GM20431 (cell line): ENCODE results near the gene ZMAT5.

Source experiments
- in situ Hi-C: fragments of 300-500 bp; cut with MseI, MboI; formaldehyde crosslinking; loops from one replicate; pipeline ENCODE4 v1.15.0; 2020; ENCODE audit warnings: low sequenced_read_pairs; ENCODE audit not compliant: unreplicated experiment

ZMAT5 gene

GRCh38 chr22:29788339-29789279, 21.8 kb upstream of the ZMAT5 start:
- in situ Hi-C loops, result no loop called here

GRCh38 chr22:29787371-29787980, 20.7 kb upstream of the ZMAT5 start:
- in situ Hi-C loops, result no loop called here

DNA sequence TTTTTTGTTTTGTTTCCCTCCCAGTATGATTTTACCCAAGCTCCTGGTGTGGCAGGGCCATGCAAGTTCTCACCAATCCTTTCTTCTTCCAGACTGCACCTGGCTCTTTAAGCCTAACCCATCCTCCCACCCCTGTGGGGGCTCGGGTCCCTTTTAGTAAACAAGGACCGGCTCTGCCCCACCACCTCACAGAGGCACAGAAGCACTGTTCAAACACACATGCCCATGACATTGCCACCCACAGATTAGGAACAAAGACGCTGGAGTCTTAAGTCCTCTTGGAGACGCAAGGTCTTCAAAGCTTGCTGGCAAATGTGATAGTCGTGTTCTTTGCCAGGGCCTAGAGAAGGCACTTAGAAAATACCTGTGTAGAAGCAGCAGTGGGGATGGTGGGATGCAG, 19.2 kb upstream of the ZMAT5 start:
- in situ Hi-C loops, result no loop called here

- in situ Hi-C loops, result no loop called here
Measured at GRCh38 chr22:29784451-29785361, 17.9 kb upstream of the ZMAT5 start.

GRCh38 chr22:29782061-29782845, 15.4 kb upstream of the ZMAT5 start:
- in situ Hi-C loops, result no loop called here

DNA sequence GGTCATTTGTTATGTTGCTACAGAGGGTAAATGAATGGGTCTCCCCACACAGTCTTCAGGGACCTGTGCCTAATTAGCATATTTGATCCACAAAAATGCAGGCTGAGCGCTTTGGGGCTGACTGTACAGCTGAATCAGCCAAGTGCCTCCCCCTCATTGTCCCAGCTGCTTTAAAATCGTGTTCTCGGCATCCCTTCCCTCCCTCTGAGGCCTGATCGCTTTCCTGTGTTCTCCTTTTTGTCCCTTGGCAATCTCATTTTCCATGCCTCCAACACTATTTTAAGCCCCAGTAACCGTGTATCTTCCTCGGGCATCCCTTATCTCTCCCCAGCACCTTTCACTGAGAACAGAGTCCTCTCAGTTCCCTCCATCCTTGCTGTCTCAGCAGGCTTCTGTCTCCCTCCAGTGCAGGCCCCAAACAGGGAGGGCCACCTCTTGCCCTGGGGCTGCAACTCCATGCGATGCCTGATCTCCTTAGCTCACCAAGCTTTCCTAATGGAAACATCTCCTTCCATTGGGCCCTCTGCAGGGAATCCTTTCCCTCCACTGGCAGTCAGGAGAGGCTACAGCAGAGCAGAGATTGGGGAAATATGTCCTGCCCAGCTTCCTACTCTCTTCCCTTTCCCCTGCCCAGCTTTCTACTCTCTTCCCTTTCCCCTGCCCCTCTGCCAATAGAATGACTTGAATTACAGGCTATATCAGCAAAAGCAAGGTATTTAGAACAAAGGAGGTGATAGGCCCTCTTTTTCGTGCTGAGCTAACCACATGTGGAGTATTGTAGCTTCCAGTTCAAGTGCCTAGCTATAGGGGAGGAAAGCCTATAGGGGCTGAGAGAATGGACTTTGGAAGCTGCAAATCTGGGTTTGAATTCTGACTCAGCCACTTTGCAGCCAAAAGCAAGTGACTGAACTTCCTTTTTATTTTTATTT, 14.2 kb upstream of the ZMAT5 start:
- in situ Hi-C loops, result no loop called here

DNA sequence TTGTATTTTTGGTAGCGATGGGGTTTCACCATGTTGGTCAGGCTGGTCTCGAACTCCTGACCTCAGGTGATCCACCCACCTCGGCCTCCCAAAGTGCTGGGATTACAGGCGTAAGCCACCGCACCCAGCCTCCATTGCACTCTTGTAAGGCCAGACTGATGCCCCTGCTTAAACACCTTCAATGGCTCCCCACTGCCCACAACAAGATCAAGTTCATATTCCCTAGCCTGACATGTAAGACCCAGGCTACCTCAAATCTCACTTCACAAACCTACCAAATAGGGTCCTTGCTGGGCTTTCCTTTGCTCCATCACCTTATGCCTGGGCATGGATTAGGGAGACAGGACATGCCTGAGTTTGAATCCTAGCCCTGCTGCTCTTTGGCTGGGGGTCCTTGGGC, 13.4 kb upstream of the ZMAT5 start:
- in situ Hi-C loops, result no loop called here

- in situ Hi-C loops, result no loop called here
Measured at GRCh38 chr22:29773233-29773632, 6.4 kb upstream of the ZMAT5 start.

DNA sequence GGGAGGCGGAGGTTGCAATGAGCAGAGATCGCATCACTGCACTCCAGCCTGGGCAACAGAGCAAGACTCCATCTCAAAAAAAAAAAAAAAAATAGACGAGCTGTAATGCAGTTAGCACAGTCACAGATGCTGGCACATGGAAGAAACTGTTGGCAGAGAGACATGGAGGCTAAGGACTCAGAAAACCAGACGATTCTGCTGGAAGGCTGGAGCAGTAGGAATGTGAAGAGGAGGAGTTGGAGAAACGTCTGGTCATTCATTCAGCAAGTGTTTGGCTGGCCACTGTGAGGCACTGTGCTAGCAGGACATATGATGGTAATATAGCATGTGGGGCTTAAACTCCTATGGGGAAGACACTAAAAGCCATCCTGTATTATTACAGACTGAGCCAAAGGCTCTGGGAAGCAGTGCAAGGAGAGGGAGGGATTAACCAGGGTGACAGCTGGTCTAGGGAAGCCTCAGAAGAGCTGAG, 5.4 kb upstream of the ZMAT5 start:
- in situ Hi-C loops, result no loop called here

DNA sequence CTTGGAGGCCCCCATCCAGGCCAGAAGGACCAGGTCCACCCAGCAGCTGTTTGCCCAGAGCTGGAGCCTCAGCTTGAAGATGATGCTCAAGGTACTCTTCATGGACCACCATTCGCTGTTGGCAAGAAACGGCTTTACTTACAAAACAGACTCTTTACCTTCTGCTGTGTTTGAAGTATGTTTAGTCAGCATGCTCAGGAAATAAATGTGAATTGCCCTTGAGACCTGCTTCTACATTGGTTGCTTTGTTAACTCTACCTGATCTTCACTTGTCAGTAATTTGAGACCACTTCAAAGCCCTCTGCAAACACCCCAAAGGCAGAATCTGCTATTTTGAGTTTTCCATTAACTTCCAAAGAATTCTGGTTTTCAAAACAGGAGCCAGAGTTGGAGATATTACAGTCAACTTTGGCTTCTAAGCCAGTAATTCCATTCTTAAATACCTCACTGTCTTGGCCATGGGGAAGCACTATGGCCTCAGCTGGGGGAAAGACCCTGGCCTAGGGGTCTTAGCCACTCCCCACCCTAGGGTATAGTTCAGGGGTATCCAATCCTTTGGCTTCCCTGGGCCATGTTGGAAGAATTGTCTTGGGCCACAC, 3.0 kb upstream of the ZMAT5 start:
- in situ Hi-C loops, result no loop called here

DNA sequence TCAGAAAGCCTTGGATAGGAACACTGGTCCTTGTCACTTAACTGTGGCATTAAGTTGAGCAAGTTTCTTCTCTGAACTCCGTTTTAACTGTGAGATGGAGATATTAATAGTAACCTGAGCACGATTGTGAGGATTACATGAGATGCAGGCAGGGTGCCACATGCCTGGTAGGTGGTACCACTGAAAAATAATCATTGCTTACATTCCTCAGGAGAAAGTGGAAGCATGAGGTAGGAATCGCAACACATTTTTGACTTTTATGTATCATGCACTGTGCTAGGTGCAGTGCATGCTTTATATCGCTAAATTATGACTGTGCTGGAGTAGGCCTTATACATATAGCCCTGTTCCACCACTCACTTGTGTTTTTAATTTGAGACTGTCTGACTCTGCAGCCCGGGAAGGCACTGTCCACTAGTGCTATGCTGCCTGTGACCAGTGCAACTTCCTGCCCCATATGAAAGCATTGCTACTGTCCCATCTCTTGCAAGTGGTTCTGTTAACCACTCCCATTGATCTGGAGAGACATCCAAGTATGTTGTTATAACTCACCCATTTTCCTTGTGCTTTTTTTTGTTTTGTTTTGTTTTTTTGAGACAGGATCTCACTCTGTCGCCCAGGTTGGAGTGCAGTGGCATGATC, 1.4 kb upstream of the ZMAT5 start:
- in situ Hi-C loops, result no loop called here

GRCh38 chr22:29767171-29768051, 604 bp upstream of the ZMAT5 start, which contains the start of gene UQCR10:
Gene UQCR10 (plus strand): TSS chr22:29767369. CDS start chr22:29767399, 30 bp downstream.
- in situ Hi-C loops, result no loop called here

DNA sequence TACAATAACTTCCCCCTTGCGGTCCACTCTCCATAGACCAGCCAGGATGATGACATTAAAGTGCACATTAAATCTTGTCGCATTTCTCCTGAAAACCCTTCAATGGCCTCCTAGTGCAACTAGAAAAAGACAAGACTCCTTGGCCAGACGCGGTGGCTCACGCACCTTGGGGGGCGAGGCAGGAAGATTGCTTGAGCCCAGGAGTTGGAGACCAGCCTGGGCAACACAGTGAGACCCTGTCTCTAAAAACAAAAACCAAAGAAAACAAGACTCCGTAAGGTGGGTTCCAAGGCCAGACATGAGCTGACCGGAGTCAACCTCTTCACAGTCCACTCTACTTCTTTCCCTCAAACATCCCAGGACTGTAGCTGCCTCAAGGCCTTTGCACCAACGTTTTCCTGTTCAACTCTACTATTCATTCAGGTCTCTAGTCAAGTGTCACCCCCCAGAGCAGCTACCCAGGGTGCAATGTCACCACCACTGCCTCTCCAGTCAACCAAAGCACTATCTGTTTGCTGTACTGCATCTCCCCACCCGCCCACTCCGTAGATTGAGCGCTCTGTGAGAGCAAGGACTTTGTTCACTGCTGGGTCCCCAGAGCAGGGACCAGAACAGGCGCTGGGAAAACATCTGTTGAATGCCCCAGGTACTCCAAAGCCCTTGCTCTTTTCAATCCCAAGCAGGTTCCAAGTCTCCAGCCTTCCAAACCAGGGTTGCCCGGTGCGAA, 739 bp downstream of the ZMAT5 start:
- in situ Hi-C loops, result no loop called here

- in situ Hi-C loops, result no loop called here
Measured at GRCh38 chr22:29762263-29762662, 4.5 kb downstream of the ZMAT5 start.

GRCh38 chr22:29758959-29759358, 7.8 kb downstream of the ZMAT5 start:
- in situ Hi-C loops, result no loop called here

DNA sequence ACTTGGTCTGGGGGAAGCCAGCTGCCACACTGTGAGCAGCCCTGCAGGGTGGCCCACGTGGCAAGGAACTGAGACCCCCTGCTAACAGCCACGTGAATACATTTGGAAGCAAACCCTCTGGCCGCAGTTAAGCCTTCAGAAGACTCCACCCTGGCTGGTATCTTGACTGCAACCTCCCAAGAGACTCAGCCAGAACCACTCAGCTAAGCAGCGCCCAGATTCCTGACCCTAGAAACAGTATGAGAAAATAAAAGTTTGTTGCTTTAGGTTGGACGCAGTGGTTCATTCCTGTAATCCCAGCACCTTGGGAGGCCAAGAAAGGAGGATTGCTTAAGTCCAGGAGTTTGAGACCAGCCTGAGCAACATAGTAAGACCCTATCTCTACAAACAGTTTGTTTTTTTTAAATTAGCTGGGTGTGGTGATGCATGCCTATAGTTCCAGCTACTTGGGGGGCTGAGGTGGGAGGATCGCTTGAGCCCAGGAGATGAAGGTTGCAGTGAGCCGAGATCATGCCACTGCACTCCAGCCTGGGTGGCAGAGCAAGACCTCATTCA, 8.7 kb downstream of the ZMAT5 start:
- in situ Hi-C loops, result no loop called here
